HL-60 (cell line): ENCODE data around the gene C4orf54.

ENCODE experiments used
- CTCF ChIP-seq: IDR thresholded peaks from one replicate; pipeline ENCODE4 v1.5.1; 2011; ENCODE audit warnings: low read length, control low read depth, inconsistent platforms; ENCODE audit not compliant: insufficient read depth
- GABPA ChIP-seq: IDR thresholded peaks from 2 replicates; pipeline ENCODE4 v1.6.1; 2012; ENCODE audit warnings: low read depth
- POLR2AphosphoS5 ChIP-seq: IDR thresholded peaks from 2 replicates; pipeline ENCODE4 v1.6.1; 2012; ENCODE audit warnings: low read depth
- REST ChIP-seq: IDR thresholded peaks from 2 replicates; pipeline ENCODE4 v1.6.1; 2012; ENCODE audit warnings: low read depth; ENCODE audit not compliant: insufficient replicate concordance
- SPI1 ChIP-seq: IDR thresholded peaks from 2 replicates; pipeline ENCODE4 v1.6.1; 2012; ENCODE audit warnings: low read depth, mild to moderate bottlenecking, borderline replicate concordance

- no peak for TF ChIP-seq CTCF
- no peak for TF ChIP-seq REST
- TF ChIP-seq POLR2AphosphoS5, result no peak
- no peak for TF ChIP-seq GABPA
- no peak for TF ChIP-seq SPI1
Observed at GRCh38 chr4:99669084-99669483, 11.5 kb upstream of the C4orf54 start.
